ENCODE results near the gene ARHGAP10.

ARHGAP10 gene

GRCh38 chr4:147971116-147971515 is 239.2 kb downstream of the ARHGAP10 start:
- Histone ChIP-seq H2BK120ac (ENCODE audit: low read depth, low read length) (no peak overlapping the region), H3K4ac (ENCODE audit: low read length) (no peak overlapping the region), H2BK5ac (ENCODE audit: low read length) (no peak overlapping the region), H2BK12ac (ENCODE audit: low read length) (no peak overlapping the region), H3K4me1 (ENCODE audit: control insufficient read depth in 2 of 2, insufficient read depth in 1 of 2, low read depth in 1 of 2, low read length in 2 of 2) (peaks cover 0 to 9% of the 10 kb centered on the region in 2 donors), H2AFZ (ENCODE audit: low read length) (no peak overlapping the region), H3K4me2 (ENCODE audit: insufficient read depth, low read length, poor library complexity, severe bottlenecking) (no peak overlapping the region), H3K9ac (ENCODE audit: low read depth, low read length, poor library complexity) (no peak overlapping the region), H2AK5ac (ENCODE audit: low read depth, low read length) (no peak overlapping the region), H3K27ac (replicated peaks; ENCODE audit: low read length) (no peak overlapping the region), H2BK15ac (ENCODE audit: low read length) (no peak overlapping the region), H3K36me3 (replicated peaks in 1 of 2; ENCODE audit: control insufficient read depth in 2 of 2, insufficient read depth in 2 of 2, low read length in 2 of 2) (no peaks in the 10 kb centered on the region), H4K91ac (ENCODE audit: low read depth, low read length, poor library complexity) (no peak overlapping the region), H4K8ac (ENCODE audit: low read depth, low read length) (no peak overlapping the region), H3K14ac (ENCODE audit: low read length) (no peak overlapping the region), H3K4me3 (ENCODE audit: low read length in 2 of 2) (no peak overlapping the region), H3K23ac (ENCODE audit: low read depth, low read length, poor library complexity) (no peak overlapping the region), H3K79me1 (ENCODE audit: low read depth, low read length) (no peaks in the 10 kb centered on the region), H3K27me3 (ENCODE audit: control insufficient read depth in 3 of 3, insufficient read depth in 3 of 3, low read depth in 1 of 3, low read length in 3 of 3) (no peaks in the 10 kb centered on the region), H3K9me3 (replicated peaks in 1 of 2; ENCODE audit: control insufficient read depth in 2 of 2, insufficient read depth in 1 of 2, low read depth in 1 of 2, low read length in 2 of 2) (no peaks in the 10 kb centered on the region), H3K18ac (ENCODE audit: low read length) (no peak overlapping the region)
- WGBS, 2 donors (ENCODE audit: extremely low coverage in 2 of 2, insufficient read length in 2 of 2, insufficient replicate concordance in 1 of 2) = no CpG with 5 or more reads among the region's 4 CpGs
- DNase-seq (ENCODE audit: low spot score) = no peak

DNA sequence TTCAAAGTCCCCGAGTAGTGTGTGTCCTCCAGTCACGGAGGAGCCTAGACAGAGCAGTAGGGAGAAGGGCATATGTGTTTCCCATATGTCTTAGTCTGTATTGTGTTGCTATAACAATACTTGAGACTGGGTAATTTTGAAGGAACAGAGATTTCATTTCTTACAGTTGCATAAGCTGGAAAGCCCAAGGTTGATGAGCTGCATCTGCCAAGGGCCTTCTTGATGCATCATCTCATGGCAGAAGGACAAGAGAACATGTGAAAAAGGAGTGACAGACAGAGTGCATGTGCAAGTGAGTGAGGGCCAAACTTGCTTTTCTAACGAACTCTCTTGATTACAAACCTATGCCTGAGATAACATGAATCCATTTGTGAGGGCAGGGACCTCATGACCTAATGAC is 243.4 kb downstream of the ARHGAP10 start:
- H3K79me1 ChIP-seq (ENCODE audit: low read depth, low read length) = no peaks in the 10 kb centered on the region
- no peak overlapping the region for H2AK5ac ChIP-seq (ENCODE audit: low read depth, low read length)
- no peaks in the 10 kb centered on the region for H3K36me3 ChIP-seq (replicated peaks in 1 of 2; ENCODE audit: control insufficient read depth in 2 of 2, insufficient read depth in 2 of 2, low read length in 2 of 2)
- no peak overlapping the region for H4K91ac ChIP-seq (ENCODE audit: low read depth, low read length, poor library complexity)
- WGBS, 2 donors (ENCODE audit: extremely low coverage in 2 of 2, insufficient read length in 2 of 2, insufficient replicate concordance in 1 of 2) = no CpG with 5 or more reads among the region's 3 CpGs
- H3K18ac ChIP-seq (ENCODE audit: low read length) = no peak overlapping the region
- H3K23ac ChIP-seq (ENCODE audit: low read depth, low read length, poor library complexity) = no peak overlapping the region
- DNase-seq (ENCODE audit: low spot score) = no peak
- H3K27ac ChIP-seq (replicated peaks; ENCODE audit: low read length) = no peak overlapping the region
- no peak overlapping the region for H3K14ac ChIP-seq (ENCODE audit: low read length)
- H2BK120ac ChIP-seq (ENCODE audit: low read depth, low read length) = no peak overlapping the region
- H3K4me1 ChIP-seq (ENCODE audit: control insufficient read depth in 2 of 2, insufficient read depth in 1 of 2, low read depth in 1 of 2, low read length in 2 of 2) = peaks cover 0 to 2% of the 10 kb centered on the region in 2 donors
- H2BK15ac ChIP-seq (ENCODE audit: low read length) = no peak overlapping the region
- H2BK5ac ChIP-seq (ENCODE audit: low read length) = no peak overlapping the region
- no peak overlapping the region for H3K4me3 ChIP-seq (ENCODE audit: low read length in 2 of 2)
- H3K9me3 ChIP-seq (replicated peaks in 1 of 2; ENCODE audit: control insufficient read depth in 2 of 2, insufficient read depth in 1 of 2, low read depth in 1 of 2, low read length in 2 of 2) = no peaks in the 10 kb centered on the region
- H3K4ac ChIP-seq (ENCODE audit: low read length) = no peak overlapping the region
- no peak overlapping the region for H3K9ac ChIP-seq (ENCODE audit: low read depth, low read length, poor library complexity)
- no peak overlapping the region for H3K4me2 ChIP-seq (ENCODE audit: insufficient read depth, low read length, poor library complexity, severe bottlenecking)
- no peaks in the 10 kb centered on the region for H3K27me3 ChIP-seq (ENCODE audit: control insufficient read depth in 3 of 3, insufficient read depth in 3 of 3, low read depth in 1 of 3, low read length in 3 of 3)
- no peak overlapping the region for H2AFZ ChIP-seq (ENCODE audit: low read length)
- no peak overlapping the region for H4K8ac ChIP-seq (ENCODE audit: low read depth, low read length)
- H2BK12ac ChIP-seq (ENCODE audit: low read length) = no peak overlapping the region

GRCh38 chr4:147975933-147976928 is 244.3 kb downstream of the ARHGAP10 start:
- no peak overlapping the region for H2BK15ac ChIP-seq (ENCODE audit: low read length)
- no peak overlapping the region for H3K4me3 ChIP-seq (ENCODE audit: low read length in 2 of 2)
- H3K27me3 ChIP-seq (ENCODE audit: control insufficient read depth in 3 of 3, insufficient read depth in 3 of 3, low read depth in 1 of 3, low read length in 3 of 3) = no peaks in the 10 kb centered on the region
- H3K4ac ChIP-seq (ENCODE audit: low read length) = no peak overlapping the region
- DNase-seq (ENCODE audit: low spot score) = no peak
- no peak overlapping the region for H2BK12ac ChIP-seq (ENCODE audit: low read length)
- H3K9me3 ChIP-seq (replicated peaks in 1 of 2; ENCODE audit: control insufficient read depth in 2 of 2, insufficient read depth in 1 of 2, low read depth in 1 of 2, low read length in 2 of 2) = no peaks in the 10 kb centered on the region
- no peak overlapping the region for H3K14ac ChIP-seq (ENCODE audit: low read length)
- no peak overlapping the region for H2BK5ac ChIP-seq (ENCODE audit: low read length)
- H3K23ac ChIP-seq (ENCODE audit: low read depth, low read length, poor library complexity) = no peak overlapping the region
- no peak overlapping the region for H4K91ac ChIP-seq (ENCODE audit: low read depth, low read length, poor library complexity)
- WGBS, 2 donors (ENCODE audit: extremely low coverage in 2 of 2, insufficient read length in 2 of 2, insufficient replicate concordance in 1 of 2) = no CpG with 5 or more reads among the region's 2 CpGs
- H3K9ac ChIP-seq (ENCODE audit: low read depth, low read length, poor library complexity) = no peak overlapping the region
- no peak overlapping the region for H4K8ac ChIP-seq (ENCODE audit: low read depth, low read length)
- H2AK5ac ChIP-seq (ENCODE audit: low read depth, low read length) = no peak overlapping the region
- no peak overlapping the region for H3K27ac ChIP-seq (replicated peaks; ENCODE audit: low read length)
- H2BK120ac ChIP-seq (ENCODE audit: low read depth, low read length) = no peak overlapping the region
- H3K36me3 ChIP-seq (replicated peaks in 1 of 2; ENCODE audit: control insufficient read depth in 2 of 2, insufficient read depth in 2 of 2, low read length in 2 of 2) = no peaks in the 10 kb centered on the region
- no peak overlapping the region for H3K18ac ChIP-seq (ENCODE audit: low read length)
- no peak overlapping the region for H3K4me2 ChIP-seq (ENCODE audit: insufficient read depth, low read length, poor library complexity, severe bottlenecking)
- H3K79me1 ChIP-seq (ENCODE audit: low read depth, low read length) = no peaks in the 10 kb centered on the region
- no peak overlapping the region for H2AFZ ChIP-seq (ENCODE audit: low read length)
- H3K4me1 ChIP-seq (ENCODE audit: control insufficient read depth in 2 of 2, insufficient read depth in 1 of 2, low read depth in 1 of 2, low read length in 2 of 2) = peaks cover 0 to 2% of the 10 kb centered on the region in 2 donors

GRCh38 chr4:147980586-147980985 is 248.7 kb downstream of the ARHGAP10 start:
- Histone ChIP-seq H3K4me1 (ENCODE audit: control insufficient read depth in 2 of 2, insufficient read depth in 1 of 2, low read depth in 1 of 2, low read length in 2 of 2) (peaks cover 0 to 7% of the 10 kb centered on the region in 2 donors), H2BK12ac (ENCODE audit: low read length) (no peak overlapping the region)
- WGBS, 2 donors (ENCODE audit: extremely low coverage in 2 of 2, insufficient read length in 2 of 2, insufficient replicate concordance in 1 of 2) = no CpG with 5 or more reads among the region's 3 CpGs

More at GRCh38 chr4:147980586-147980985, 248.7 kb downstream of the ARHGAP10 start:
- DNase-seq (ENCODE audit: low spot score) = no peak
- no peak overlapping the region for H2AK5ac ChIP-seq (ENCODE audit: low read depth, low read length)
- H3K9me3 ChIP-seq (replicated peaks in 1 of 2; ENCODE audit: control insufficient read depth in 2 of 2, insufficient read depth in 1 of 2, low read depth in 1 of 2, low read length in 2 of 2) = peaks cover 0 to 9% of the 10 kb centered on the region in 2 donors
- H3K4me3 ChIP-seq (ENCODE audit: low read length in 2 of 2) = no peak overlapping the region
- no peak overlapping the region for H3K9ac ChIP-seq (ENCODE audit: low read depth, low read length, poor library complexity)
- no peak overlapping the region for H3K4me2 ChIP-seq (ENCODE audit: insufficient read depth, low read length, poor library complexity, severe bottlenecking)
- H2BK120ac ChIP-seq (ENCODE audit: low read depth, low read length) = no peak overlapping the region
- H3K27ac ChIP-seq (replicated peaks; ENCODE audit: low read length) = no peak overlapping the region
- H2AFZ ChIP-seq (ENCODE audit: low read length) = no peak overlapping the region
- H4K91ac ChIP-seq (ENCODE audit: low read depth, low read length, poor library complexity) = no peak overlapping the region
- H3K4ac ChIP-seq (ENCODE audit: low read length) = no peak overlapping the region
- no peak overlapping the region for H4K8ac ChIP-seq (ENCODE audit: low read depth, low read length)
- no peaks in the 10 kb centered on the region for H3K79me1 ChIP-seq (ENCODE audit: low read depth, low read length)
- H2BK15ac ChIP-seq (ENCODE audit: low read length) = no peak overlapping the region
- H3K36me3 ChIP-seq (replicated peaks in 1 of 2; ENCODE audit: control insufficient read depth in 2 of 2, insufficient read depth in 2 of 2, low read length in 2 of 2) = no peaks in the 10 kb centered on the region
- no peaks in the 10 kb centered on the region for H3K27me3 ChIP-seq (ENCODE audit: control insufficient read depth in 3 of 3, insufficient read depth in 3 of 3, low read depth in 1 of 3, low read length in 3 of 3)
- no peak overlapping the region for H3K23ac ChIP-seq (ENCODE audit: low read depth, low read length, poor library complexity)
- H3K18ac ChIP-seq (ENCODE audit: low read length) = no peak overlapping the region
- no peak overlapping the region for H3K14ac ChIP-seq (ENCODE audit: low read length)
- no peak overlapping the region for H2BK5ac ChIP-seq (ENCODE audit: low read length)
